GM12892 (cell line): ENCODE measurements around the gene FSIP1.

Source experiments
- DNase-seq: peaks from one replicate; pipeline ENCODE4 v3.0.0; 2011; ENCODE audit not compliant: insufficient read length
- FAIRE-seq: peaks from 2 replicates; lab custom pipeline; 2011; peaks lifted over from hg19 to GRCh38; lab: Jason Lieb, UNC
- POLR2A ChIP-seq: IDR thresholded peaks from 2 replicates; pipeline ENCODE4 v1.6.1; 2011; ENCODE audit warnings: low read depth, low read length, control low read depth
- POLR2AphosphoS5 ChIP-seq: IDR thresholded peaks from 2 replicates; pipeline ENCODE4 v1.6.1; 2011; ENCODE audit warnings: low read depth, low read length, control low read depth
- TAF1 ChIP-seq: IDR thresholded peaks from 2 replicates; pipeline ENCODE4 v1.6.1; 2011; ENCODE audit warnings: low read depth, mild to moderate bottlenecking, control low read depth, low read length, borderline replicate concordance

The FSIP1 gene

GRCh38 chr15:39592500-39592899 lies 190.1 kb downstream of the FSIP1 start:
- TF ChIP-seq POLR2AphosphoS5 (no peak), TAF1 (no peak), POLR2A (no peak)
- FAIRE-seq (no peak), DNase-seq (no peak)

DNA sequence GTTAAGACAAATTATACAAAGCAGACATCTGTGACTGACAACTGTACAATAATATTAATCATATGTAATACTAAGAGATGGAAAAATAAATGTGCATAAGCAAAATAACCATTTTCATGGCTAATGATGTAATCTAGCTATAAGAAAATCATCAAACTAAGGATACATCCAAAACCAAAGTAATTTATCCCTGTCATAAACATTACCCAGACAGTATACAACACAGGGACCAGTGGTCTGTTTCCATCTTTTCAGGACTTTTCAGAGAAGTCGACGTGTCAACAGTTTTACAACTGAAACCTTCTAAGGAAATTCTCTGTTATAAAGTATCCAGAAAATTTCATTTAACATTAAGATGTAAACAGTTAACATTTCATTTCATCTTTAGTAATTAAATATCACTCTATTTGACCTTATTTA lies 190.7 kb downstream of the FSIP1 start:
- TF ChIP-seq TAF1 (no peak), POLR2A (no peak), POLR2AphosphoS5 (no peak)
- no peak for FAIRE-seq
- no peak for DNase-seq

DNA sequence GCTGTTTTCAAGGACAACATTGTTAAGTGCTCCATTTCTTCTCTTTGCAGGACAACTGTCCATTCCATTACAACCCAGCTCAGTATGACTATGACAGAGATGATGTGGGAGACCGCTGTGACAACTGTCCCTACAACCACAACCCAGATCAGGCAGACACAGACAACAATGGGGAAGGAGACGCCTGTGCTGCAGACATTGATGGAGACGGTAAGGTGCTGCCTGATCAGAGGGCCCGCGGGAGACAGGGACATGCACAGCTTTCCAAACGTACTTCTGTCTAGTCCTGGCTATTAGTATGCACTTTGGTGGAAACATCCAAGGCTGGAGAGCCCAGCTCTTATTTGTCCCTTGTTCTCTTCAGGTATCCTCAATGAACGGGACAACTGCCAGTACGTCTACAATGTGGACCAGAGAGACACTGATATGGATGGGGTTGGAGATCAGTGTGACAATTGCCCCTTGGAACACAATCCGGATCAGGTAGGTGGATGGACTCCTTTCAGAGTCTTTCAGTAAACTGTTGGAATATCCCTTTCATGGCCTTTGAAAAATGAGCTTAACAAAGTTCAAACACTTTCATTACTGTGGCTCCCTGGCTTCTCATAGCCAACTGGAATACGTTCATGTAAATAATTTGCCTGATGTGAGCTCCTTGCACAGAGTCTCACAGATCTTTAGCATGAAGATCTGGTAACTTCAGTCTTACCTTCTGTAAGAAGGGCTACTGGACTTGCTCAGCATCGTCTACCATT lies 191.3 kb downstream of the FSIP1 start:
- DNase-seq: no peak
- no peak for TF ChIP-seq POLR2AphosphoS5
- no peak for TF ChIP-seq POLR2A
- no peak for TF ChIP-seq TAF1
- FAIRE-seq: no peak

- no peak for TF ChIP-seq POLR2A
- no peak for TF ChIP-seq POLR2AphosphoS5
- no peak for TF ChIP-seq TAF1
- FAIRE-seq: no peak
These were observed 192.6 kb downstream of the FSIP1 start for GRCh38 chr15:39589815-39590644.

GRCh38 chr15:39589193-39589814 lies 193.3 kb downstream of the FSIP1 start:
- no peak for TF ChIP-seq POLR2AphosphoS5
- TF ChIP-seq TAF1: no peak
- no peak for TF ChIP-seq POLR2A
- no peak for DNase-seq
- no peak for FAIRE-seq

More at GRCh38 chr15:39589815-39590644, 192.6 kb downstream of the FSIP1 start:
- no peak for DNase-seq

- DNase-seq: no peak
- TF ChIP-seq TAF1: no peak
- TF ChIP-seq POLR2AphosphoS5: no peak
- no peak for TF ChIP-seq POLR2A
- FAIRE-seq: no peak
These were observed 194.0 kb downstream of the FSIP1 start for GRCh38 chr15:39588531-39589192.

DNA sequence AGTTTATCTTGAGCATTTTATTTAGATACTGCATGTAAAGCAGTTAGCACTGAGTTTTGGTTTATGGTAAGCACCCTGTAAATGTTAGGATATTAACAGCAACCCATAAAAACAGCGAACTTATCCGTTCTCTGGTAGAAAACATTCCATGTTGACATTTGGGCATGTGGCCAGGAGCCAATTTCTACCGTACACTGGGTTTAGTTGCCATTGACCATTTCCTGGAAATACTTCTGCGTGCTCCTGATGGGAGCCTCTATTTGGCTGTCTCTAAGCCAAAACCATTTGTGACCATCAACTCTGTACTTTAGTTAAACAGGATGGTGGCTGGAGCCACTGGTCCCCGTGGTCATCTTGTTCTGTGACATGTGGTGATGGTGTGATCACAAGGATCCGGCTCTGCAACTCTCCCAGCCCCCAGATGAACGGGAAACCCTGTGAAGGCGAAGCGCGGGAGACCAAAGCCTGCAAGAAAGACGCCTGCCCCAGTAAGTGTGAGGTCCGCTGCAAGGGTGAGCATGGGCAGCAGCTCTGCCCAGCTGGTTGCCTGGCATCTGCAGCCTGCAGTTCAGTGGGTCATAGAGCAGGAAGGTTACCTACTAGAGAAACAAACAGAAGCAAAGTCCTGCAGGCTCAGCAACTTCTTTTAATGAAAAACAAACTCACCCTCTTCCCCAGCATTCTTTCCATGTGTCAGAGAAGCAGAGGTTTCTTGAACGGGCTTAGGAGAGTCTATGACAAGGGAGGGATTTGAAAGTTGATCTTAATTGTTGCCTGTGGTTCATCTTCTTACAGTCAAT lies 194.7 kb downstream of the FSIP1 start:
- DNase-seq (no peak), FAIRE-seq (no peak)
- no peak for TF ChIP-seq TAF1
- no peak for TF ChIP-seq POLR2AphosphoS5
- TF ChIP-seq POLR2A: no peak

- FAIRE-seq (no peak), DNase-seq (no peak)
- TF ChIP-seq POLR2AphosphoS5: no peak
- no peak for TF ChIP-seq TAF1
- TF ChIP-seq POLR2A: no peak
These were observed 195.4 kb downstream of the FSIP1 start for GRCh38 chr15:39587096-39587721.

- no peak for TF ChIP-seq TAF1
- TF ChIP-seq POLR2A: no peak
- no peak for TF ChIP-seq POLR2AphosphoS5
- FAIRE-seq (no peak), DNase-seq (no peak)
These were observed 196.1 kb downstream of the FSIP1 start for GRCh38 chr15:39586387-39587095.
